ENCODE measurements around the gene PRKCB. TPM values are rescaled to one million over a fixed set of nuclear protein-coding genes. Genes with fewer than 3 reads are reported as not detected.
A peak's percentile ranks its signal among the peaks of the same experiment; 100 is the strongest.

Gene PRKCB
- total and polyA plus RNA-seq, 2 experiments from 2014 or later = 3.7 to 16.4 TPM

- TF ChIP-seq CTCF (conservative IDR thresholded peaks at IDR 0.05; ENCODE audit: low read depth in 2 of 2) (no peak), EZH2 (IDR thresholded peaks at IDR 0.05; ENCODE audit: low read depth, unreplicated experiment) (no peak), EZH2phosphoT487 (IDR thresholded peaks at IDR 0.05; ENCODE audit: unreplicated experiment) (no peak), ZNF331 (CRISPR knock-in tag; IDR thresholded peaks at IDR 0.05; ENCODE audit: low read depth) (no peak), NANOG (IDR thresholded peaks at IDR 0.05; ENCODE audit: borderline replicate concordance) (no peak), JUNB (IDR thresholded peaks at IDR 0.05; ENCODE audit: unreplicated experiment) (no peak), POLR2AphosphoS5 (IDR thresholded peaks at IDR 0.05; ENCODE audit: low read depth) (no peak), STAT1 (IDR thresholded peaks at IDR 0.05; ENCODE audit: unreplicated experiment) (no peak), ZNF114 (CRISPR knock-in tag; IDR thresholded peaks at IDR 0.05) (no peak)
Measured at GRCh38 chr16:24131294-24131693, 295.5 kb downstream of the PRKCB start (continued).

GRCh38 chr16:24132048-24132796 is 296.4 kb downstream of the PRKCB start:
- DNase-seq (ENCODE audit: low spot score) (no peak), ATAC-seq (no peak)
- no peaks in the 10 kb centered on the region for H3K9me3 Mint-ChIP-seq
- Histone ChIP-seq H3K79me2 (replicated peaks; ENCODE audit: insufficient read depth) (no peaks in the 10 kb centered on the region), H3K4me1 (ENCODE audit: insufficient read depth) (peaks cover 38% of the 10 kb centered on the region), H3F3A (replicated peaks; ENCODE audit: low read depth) (no peaks in the 10 kb centered on the region), H3K9me2 (ENCODE audit: insufficient read depth) (no peaks in the 10 kb centered on the region), H3K36me3 (ENCODE audit: insufficient read depth) (no peaks in the 10 kb centered on the region), H2AFZ (no peak overlapping the region), H3K27ac (ENCODE audit: low read depth) (no peak overlapping the region), H3K4me3 (no peak overlapping the region), H3K27me3 (ENCODE audit: insufficient read depth) (no peaks in the 10 kb centered on the region), H3K4me2 (no peak overlapping the region), H4K20me1 (replicated peaks; ENCODE audit: insufficient read depth) (no peaks in the 10 kb centered on the region)
- H3K4me3 Mint-ChIP-seq = no peak overlapping the region
- peaks cover 6% of the 10 kb centered on the region for H3K27me3 Mint-ChIP-seq (ENCODE audit: insufficient read depth, low read depth, poor library complexity)
- no peaks in the 10 kb centered on the region for H3K36me3 Mint-ChIP-seq (ENCODE audit: low read depth)
- H3K27ac Mint-ChIP-seq = peak overlapping the region; percentile 8; the same call in 1 of the 2 replicates
- peaks cover 28% of the 10 kb centered on the region for H3K4me1 Mint-ChIP-seq
- no peak for TF ChIP-seq REST (IDR thresholded peaks at IDR 0.05; ENCODE audit: unreplicated experiment)
- no peak for TF ChIP-seq NANOG (IDR thresholded peaks at IDR 0.05; ENCODE audit: borderline replicate concordance)
- no peak for TF ChIP-seq ETS1 (IDR thresholded peaks at IDR 0.05)
- TF ChIP-seq CTCF (conservative IDR thresholded peaks at IDR 0.05; ENCODE audit: low read depth in 2 of 2) = no peak
- TF ChIP-seq ZNF331 (CRISPR knock-in tag; IDR thresholded peaks at IDR 0.05; ENCODE audit: low read depth) = no peak
